ENCODE results near the gene CDHR2. TPM values are rescaled to one million over a fixed set of nuclear protein-coding genes. Genes with fewer than 3 reads are reported as not detected.

The CDHR2 gene
- total RNA-seq, 3 donors from 2014 or later (not counting 1 experiment from before 2014, with no cell fraction given) = 0.75 to 2.2 (median 1.8) TPM

DNA sequence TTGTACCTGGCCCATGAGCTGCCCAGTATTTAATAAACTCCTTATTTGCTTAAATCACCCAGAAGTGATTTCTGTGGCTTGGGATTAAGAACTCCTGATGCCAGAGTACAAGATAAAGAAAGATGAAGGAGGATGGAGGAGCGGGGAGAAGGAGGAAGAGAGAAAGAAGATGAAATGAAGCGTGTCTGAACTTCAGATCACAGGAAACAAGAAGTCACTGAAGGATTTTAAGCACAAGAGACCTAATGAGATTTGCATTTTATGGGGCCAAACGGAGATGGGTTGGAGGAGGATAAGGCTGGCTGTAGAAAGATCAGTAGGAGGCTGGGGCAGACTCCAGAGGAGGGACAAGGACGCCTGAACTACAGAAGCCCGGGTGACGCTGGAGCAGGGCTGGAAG lies 84.5 kb downstream of the CDHR2 start:
- Histone ChIP-seq H3K27ac (ENCODE audit: low read length) (no peak overlapping the region), H3K27me3 (ENCODE audit: control insufficient read depth, insufficient read depth, low read length) (peaks cover 28% of the 10 kb centered on the region), H3K36me3 (ENCODE audit: control insufficient read depth, insufficient read depth, low read length) (no peaks in the 10 kb centered on the region), H3K4me1 (ENCODE audit: control insufficient read depth, insufficient read depth, low read length) (peaks cover 19% of the 10 kb centered on the region), H3K4me3 (ENCODE audit: low read length) (no peak overlapping the region), H3K9me3 (ENCODE audit: control insufficient read depth, insufficient read depth, low read length) (no peaks in the 10 kb centered on the region)
- Mint-ChIP-seq H3K36me3 (no peaks in the 10 kb centered on the region), H3K4me3 (no peak overlapping the region), H3K27ac (no peak overlapping the region), H3K27me3 (ENCODE audit: low read depth in 2 of 2) (peaks cover 46 to 61% of the 10 kb centered on the region in 2 donors), H3K9me3 (no peaks in the 10 kb centered on the region), H3K4me1 (peaks cover under 1 to 16% of the 10 kb centered on the region in 2 donors)
- DNase-seq (no peak), ATAC-seq (no peak)
- intact Hi-C loops (cut with micrococcal nuclease) = no loop called here
- WGBS (ENCODE audit: insufficient coverage) = 13% methylated on average over 6 of the region's 6 CpGs
- TF ChIP-seq CTCF (IDR thresholded peaks at IDR 0.05) = no peak

GRCh38 chr5:176636426-176636825 lies 87.3 kb downstream of the CDHR2 start:
- Histone ChIP-seq H3K27ac (ENCODE audit: low read length) (no peak overlapping the region), H3K4me3 (ENCODE audit: low read length) (no peak overlapping the region), H3K9me3 (ENCODE audit: control insufficient read depth, insufficient read depth, low read length) (no peaks in the 10 kb centered on the region), H3K36me3 (ENCODE audit: control insufficient read depth, insufficient read depth, low read length) (no peaks in the 10 kb centered on the region), H3K27me3 (ENCODE audit: control insufficient read depth, insufficient read depth, low read length) (peaks cover 11% of the 10 kb centered on the region), H3K4me1 (ENCODE audit: control insufficient read depth, insufficient read depth, low read length) (peaks cover 4% of the 10 kb centered on the region)
- Mint-ChIP-seq H3K9me3 (no peaks in the 10 kb centered on the region), H3K36me3 (no peaks in the 10 kb centered on the region), H3K27ac (no peak overlapping the region), H3K27me3 (ENCODE audit: low read depth in 2 of 2) (peaks cover 31 to 49% of the 10 kb centered on the region in 2 donors), H3K4me3 (no peak overlapping the region), H3K4me1 (peaks cover 0 to 8% of the 10 kb centered on the region in 2 donors)
- no peak for TF ChIP-seq CTCF (IDR thresholded peaks at IDR 0.05)
- 83% methylated on average over 9 of the region's 9 CpGs for WGBS (ENCODE audit: insufficient coverage)
- DNase-seq (no peak), ATAC-seq (no peak)
- intact Hi-C loops (cut with micrococcal nuclease) = no loop called here

DNA sequence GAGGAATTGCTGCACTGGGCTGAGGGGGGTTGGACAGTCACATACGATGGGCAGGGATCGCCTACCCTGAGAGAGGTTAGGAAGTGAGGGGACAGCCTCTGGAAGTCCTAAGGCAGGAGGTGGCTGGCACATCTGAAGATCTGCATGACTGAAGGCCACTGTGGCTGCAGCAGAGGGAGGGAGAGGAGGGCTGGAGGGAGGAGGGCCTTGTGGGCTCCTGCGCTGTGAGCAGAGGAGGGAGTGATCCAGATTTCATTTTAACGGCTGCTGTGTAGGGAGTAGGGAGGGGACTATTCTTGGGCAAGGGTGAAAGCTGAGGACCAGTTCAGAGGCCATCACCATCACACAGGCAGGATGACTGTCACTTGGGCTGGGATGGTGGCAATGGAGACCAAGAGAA lies 88.4 kb downstream of the CDHR2 start:
- H3K4me3 Mint-ChIP-seq = no peak overlapping the region
- H3K9me3 Mint-ChIP-seq = no peaks in the 10 kb centered on the region
- intact Hi-C loops (cut with micrococcal nuclease) = no loop called here

More for the DNA sequence above, 88.4 kb downstream of the CDHR2 start:
- ATAC-seq (no peak), DNase-seq (no peak)
- Mint-ChIP-seq H3K36me3 (no peaks in the 10 kb centered on the region), H3K4me1 (peaks cover 0 to 8% of the 10 kb centered on the region in 2 donors), H3K27ac (no peak overlapping the region), H3K27me3 (ENCODE audit: low read depth in 2 of 2) (peaks cover 26 to 41% of the 10 kb centered on the region in 2 donors)
- Histone ChIP-seq H3K4me1 (ENCODE audit: control insufficient read depth, insufficient read depth, low read length) (peaks cover 4% of the 10 kb centered on the region), H3K9me3 (ENCODE audit: control insufficient read depth, insufficient read depth, low read length) (no peaks in the 10 kb centered on the region), H3K36me3 (ENCODE audit: control insufficient read depth, insufficient read depth, low read length) (no peaks in the 10 kb centered on the region), H3K27me3 (ENCODE audit: control insufficient read depth, insufficient read depth, low read length) (peaks cover 8% of the 10 kb centered on the region), H3K4me3 (ENCODE audit: low read length) (no peak overlapping the region), H3K27ac (ENCODE audit: low read length) (no peak overlapping the region)
- WGBS (ENCODE audit: insufficient coverage) = 73% methylated on average over 4 of the region's 4 CpGs
- TF ChIP-seq CTCF (IDR thresholded peaks at IDR 0.05) = no peak
